OCI-LY7 (cell line): Measurements from ENCODE around the gene MALRD1.

Experiments
- EZH2phosphoT487 ChIP-seq: fragments of 200-600 bp; sonication (generic); IDR thresholded peaks from 2 replicates; pipeline ENCODE4 v1.6.1; 2018; ENCODE audit warnings: low read depth, borderline replicate concordance, mild to moderate bottlenecking, mixed run types, antibody characterized with exemption, low read length, moderate library complexity, mixed read lengths
- TF ChIP-seq, protein P1 (sequence below): fragments of 200-600 bp; sonication (generic); conservative IDR thresholded peaks from 2 replicates; pipeline ENCODE4 v1.5.1; 2014; ENCODE audit warnings: mild to moderate bottlenecking, antibody characterized with exemption, low read length, moderate library complexity, mixed read lengths

DNA sequence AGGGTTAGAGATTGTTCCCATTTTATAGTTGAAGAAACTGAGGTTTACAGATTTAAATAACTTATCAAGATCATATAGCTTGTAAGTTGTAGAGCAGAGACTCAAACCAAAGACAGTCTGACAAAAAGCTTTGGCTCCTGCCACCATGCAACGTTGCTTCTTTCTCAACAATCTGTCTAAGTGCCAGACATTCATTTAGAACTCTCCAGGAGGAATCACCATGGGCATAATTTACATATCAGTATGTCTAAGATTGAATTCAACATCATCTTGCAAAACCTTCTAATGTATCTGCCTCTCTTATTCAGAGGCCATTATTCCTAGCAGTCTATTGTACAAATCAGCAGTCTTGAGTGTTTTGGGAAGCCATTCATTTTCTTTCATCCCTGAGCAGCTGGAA is 604.1 kb downstream of the MALRD1 start:
- TF ChIP-seq, protein P1, sequence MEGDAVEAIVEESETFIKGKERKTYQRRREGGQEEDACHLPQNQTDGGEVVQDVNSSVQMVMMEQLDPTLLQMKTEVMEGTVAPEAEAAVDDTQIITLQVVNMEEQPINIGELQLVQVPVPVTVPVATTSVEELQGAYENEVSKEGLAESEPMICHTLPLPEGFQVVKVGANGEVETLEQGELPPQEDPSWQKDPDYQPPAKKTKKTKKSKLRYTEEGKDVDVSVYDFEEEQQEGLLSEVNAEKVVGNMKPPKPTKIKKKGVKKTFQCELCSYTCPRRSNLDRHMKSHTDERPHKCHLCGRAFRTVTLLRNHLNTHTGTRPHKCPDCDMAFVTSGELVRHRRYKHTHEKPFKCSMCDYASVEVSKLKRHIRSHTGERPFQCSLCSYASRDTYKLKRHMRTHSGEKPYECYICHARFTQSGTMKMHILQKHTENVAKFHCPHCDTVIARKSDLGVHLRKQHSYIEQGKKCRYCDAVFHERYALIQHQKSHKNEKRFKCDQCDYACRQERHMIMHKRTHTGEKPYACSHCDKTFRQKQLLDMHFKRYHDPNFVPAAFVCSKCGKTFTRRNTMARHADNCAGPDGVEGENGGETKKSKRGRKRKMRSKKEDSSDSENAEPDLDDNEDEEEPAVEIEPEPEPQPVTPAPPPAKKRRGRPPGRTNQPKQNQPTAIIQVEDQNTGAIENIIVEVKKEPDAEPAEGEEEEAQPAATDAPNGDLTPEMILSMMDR = no peak
- no peak for TF ChIP-seq EZH2phosphoT487
